A549 (cell line): ENCODE data around the gene PTPRN2. TPM values are rescaled to one million over a fixed set of nuclear protein-coding genes. Genes with fewer than 3 reads are reported as not detected.

Experiments
- ATAC-seq, 2 experiments: fragments of 200-7000 bp in 1 of 2; fragments of >200 bp in 1 of 2; cut with Nextera tagmentation in 1 of 2; cut with Tn5 transposase in 1 of 2; 3 replicates each; pipeline versions ENCODE4 v1.8.0 to v1.9.1; 2018 to 2020; ENCODE audit warnings: mild to moderate bottlenecking in 1 of 2, moderate library complexity in 1 of 2
- CTCF ChIA-PET: fragments of 300-600 bp; sonication (Branson Sonifier 250); formaldehyde crosslinking; extraction: SDS; loops from one replicate; lab custom pipeline; 2021; ENCODE audit warnings: antibody characterized with exemption, inconsistent platforms; lab: Yijun Ruan, JAX
- POLR2A ChIA-PET: fragments of 350-600 bp; formaldehyde crosslinking; extraction: SDS; loops from one replicate; lab custom pipeline; 2021; ENCODE audit warnings: antibody characterized with exemption, inconsistent platforms; lab: Yijun Ruan, JAX
- DNase-seq, 2 experiments: peaks; one replicate each; pipeline versions ENCODE4 v3.0.0 to v3.0.0-alpha.2; 2011 to 2016; ENCODE audit warnings: low read depth in 1 of 2, low spot score in 1 of 2
- FAIRE-seq: peaks from 2 replicates; lab custom pipeline; 2011; peaks lifted over from hg19 to GRCh38; lab: Jason Lieb, UNC
- H3K27ac ChIP-seq, 2 experiments: fragments of >200 bp; sonication (Bioruptor Twin); formaldehyde crosslinking; 3 replicates each; pipeline ENCODE4 v1.5.1; 2016 to 2017
- H3K4me1 ChIP-seq: fragments of >200 bp; sonication (Bioruptor Twin); formaldehyde crosslinking; 3 replicates; pipeline ENCODE4 v1.6.1; 2016
- H3K4me2 ChIP-seq: fragments of >200 bp; sonication (Bioruptor Twin); formaldehyde crosslinking; 3 replicates; pipeline ENCODE4 v1.6.1; 2016
- H3K4me3 ChIP-seq: fragments of >200 bp; sonication (Bioruptor Twin); formaldehyde crosslinking; 3 replicates; pipeline ENCODE4 v1.5.1; 2016
- H3K9me3 ChIP-seq: fragments of >200 bp; sonication (Bioruptor Twin); formaldehyde crosslinking; 3 replicates; pipeline ENCODE4 v1.6.1; 2016
- CBX8 ChIP-seq: fragments of 200-600 bp; sonication (generic); IDR thresholded peaks from 2 replicates; pipeline ENCODE4 v1.6.1; 2016
- CHD4 ChIP-seq: fragments of 200-600 bp; sonication (generic); IDR thresholded peaks from 2 replicates; pipeline ENCODE4 v1.6.1; 2016; ENCODE audit warnings: antibody characterized with exemption, mild to moderate bottlenecking, borderline replicate concordance
- EHMT2 ChIP-seq: fragments of 200-600 bp; sonication (generic); IDR thresholded peaks from 2 replicates; pipeline ENCODE4 v1.6.1; 2016; ENCODE audit warnings: antibody characterized with exemption, low read depth, mild to moderate bottlenecking, moderate library complexity
- EP300 ChIP-seq, 2 experiments: fragments of >200 bp; sonication (Bioruptor Twin); formaldehyde crosslinking; IDR thresholded peaks; 2 replicates in 1 of 2; 3 replicates in 1 of 2; pipeline ENCODE4 v1.6.1; 2016 to 2017
- ESRRA ChIP-seq: fragments of 150-350 bp; IDR thresholded peaks from 2 replicates; pipeline ENCODE4 v1.6.1; 2014; ENCODE audit warnings: mild to moderate bottlenecking, low read length, borderline replicate concordance
- FOSL2 ChIP-seq, 2 experiments: fragments of 450-650 bp in 1 of 2; fragments of >200 bp in 1 of 2; sonication (Bioruptor Twin) in 1 of 2; formaldehyde crosslinking; IDR thresholded peaks; 2 replicates each; pipeline versions ENCODE4 v1.5.0 to v1.6.1; 2016 to 2020; ENCODE audit warnings: mild to moderate bottlenecking in 1 of 2, moderate library complexity in 1 of 2
- HOXA7 ChIP-seq: fragments of 250-450 bp; sonication (Bioruptor Pico); IDR thresholded peaks from 2 replicates; pipeline ENCODE4 v1.5.0; 2020; ENCODE audit warnings: mild to moderate bottlenecking, moderate library complexity
- JUN ChIP-seq, 2 experiments: fragments of >200 bp; sonication (Bioruptor Twin); formaldehyde crosslinking; IDR thresholded peaks; 2 replicates in 1 of 2; 3 replicates in 1 of 2; pipeline ENCODE4 v1.6.1; 2016 to 2017
- MAFK ChIP-seq: fragments of 450-650 bp; IDR thresholded peaks from 2 replicates; pipeline ENCODE4 v1.6.1; 2014; ENCODE audit not compliant: partially characterized antibody
- MAZ ChIP-seq: fragments of 150-350 bp; IDR thresholded peaks from 2 replicates; pipeline ENCODE4 v1.6.1; 2014; ENCODE audit warnings: antibody characterized with exemption, low read depth, low read length, borderline replicate concordance
- PHF8 ChIP-seq: fragments of 200-600 bp; sonication (generic); IDR thresholded peaks from 2 replicates; pipeline ENCODE4 v1.6.1; 2016; ENCODE audit warnings: low read depth, mild to moderate bottlenecking, antibody characterized with exemption, moderate library complexity, borderline replicate concordance
- POLR2AphosphoS2 ChIP-seq: conservative IDR thresholded peaks from 2 replicates; pipeline ENCODE4 v1.6.1; 2012; ENCODE audit warnings: low read length, improper control_type of control experiment, inconsistent platforms
- RARB ChIP-seq: fragments of 250-450 bp; sonication (Bioruptor Pico); IDR thresholded peaks from 2 replicates; pipeline ENCODE4 v1.8.0; 2021; ENCODE audit warnings: mild to moderate bottlenecking, moderate library complexity
- RCOR1 ChIP-seq: fragments of 150-350 bp; IDR thresholded peaks from 2 replicates; pipeline ENCODE4 v1.6.1; 2014; ENCODE audit warnings: antibody characterized with exemption, low read length, low read depth
- RFX5 ChIP-seq: fragments of 450-650 bp; IDR thresholded peaks from 2 replicates; pipeline ENCODE4 v1.7.1; 2014; ENCODE audit warnings: antibody characterized with exemption, mild to moderate bottlenecking, moderate library complexity
- TFCP2L1 ChIP-seq: fragments of 250-450 bp; sonication (Bioruptor Pico); IDR thresholded peaks from 2 replicates; pipeline ENCODE4 v1.5.0; 2021; ENCODE audit warnings: mild to moderate bottlenecking
- ZFP36 ChIP-seq: fragments of 450-650 bp; IDR thresholded peaks from 2 replicates; pipeline ENCODE4 v1.6.1; 2014; ENCODE audit warnings: borderline replicate concordance; ENCODE audit not compliant: partially characterized antibody
- ZNF302 ChIP-seq: fragments of 250-450 bp; sonication (Bioruptor Pico); IDR thresholded peaks from 2 replicates; pipeline ENCODE4 v1.9.0; 2021; ENCODE audit warnings: inconsistent platforms, mild to moderate bottlenecking, moderate library complexity
- ZSCAN20 ChIP-seq: fragments of 250-450 bp; sonication (Bioruptor Pico); IDR thresholded peaks from 2 replicates; pipeline ENCODE4 v1.8.0; 2022; ENCODE audit warnings: mild to moderate bottlenecking, moderate library complexity
- WGBS: methylation state at CpG from one replicate; pipeline ENCODE4 v1.1.6; 2017; ENCODE audit errors: missing lambda C conversion rate; 5-methylcytosine and 5-hydroxymethylcytosine counted together
- polyA plus RNA-seq, 4 experiments: library from polyadenylated mRNA; depleted of rRNA in 3 of 4; stranded (reverse); fragments of >200 nt; fragmentation: RNase III in 1 of 4; extraction: RNeasy Plus Mini Kit Qiagen cat#74134 plus additional on column Dnase treatment in 1 of 4; gene quantifications; 2 replicates in 3 of 4; 3 replicates in 1 of 4; pipeline ENCODE4 v1.2.3, GENCODE V29; 2011 to 2017
- TF ChIP-seq, protein P1 (sequence below): fragments of >200 bp; sonication (Bioruptor Twin); formaldehyde crosslinking; IDR thresholded peaks from 3 replicates; pipeline ENCODE4 v1.5.1; 2016
- TF ChIP-seq, protein P2 (sequence below): IDR thresholded peaks from 2 replicates; pipeline ENCODE4 v1.6.1; 2012
- TF ChIP-seq, protein P3 (sequence below): fragments of 450-650 bp; IDR thresholded peaks from 2 replicates; pipeline ENCODE4 v1.6.1; 2014; ENCODE audit warnings: antibody characterized with exemption
- TF ChIP-seq, protein P4 (sequence below): IDR thresholded peaks from 2 replicates; pipeline ENCODE4 v1.6.1; 2012

The PTPRN2 gene
- polyA plus RNA-seq, 2 of the 4 experiments (the other 2 are of a cell fraction): 0.41 to 1.2 TPM

DNA sequence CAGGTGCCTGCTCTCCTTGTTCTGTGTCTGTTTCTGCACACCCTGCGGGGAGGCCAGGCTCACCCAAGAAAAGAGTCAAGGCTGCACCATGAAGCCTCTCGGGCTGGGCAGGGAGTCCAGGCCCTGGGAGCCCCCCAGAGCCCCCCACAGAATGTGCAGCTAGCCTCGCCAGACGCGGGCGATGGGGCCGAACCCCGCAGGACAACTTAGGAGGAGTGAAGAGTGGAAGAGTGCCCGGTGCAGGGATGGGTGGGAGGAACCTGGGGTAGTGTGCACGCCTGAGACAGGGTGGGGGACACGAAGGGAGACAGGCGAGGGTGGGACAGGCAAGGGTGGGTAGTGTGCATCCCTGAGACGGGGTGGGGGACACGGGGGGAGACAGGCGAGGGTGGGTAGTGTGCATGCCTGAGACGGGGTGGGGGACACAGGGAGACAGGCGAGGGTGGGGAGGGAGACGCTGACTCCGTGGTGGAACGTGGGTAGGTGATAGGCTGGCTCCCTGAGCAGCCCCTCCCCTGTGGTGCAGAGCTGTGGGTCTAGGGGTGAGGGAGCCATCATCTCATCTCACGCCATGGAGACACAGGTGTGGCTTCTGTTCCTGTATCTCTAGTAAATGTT lies 635.5 kb downstream of the PTPRN2 start:
- no peaks in the 10 kb centered on the region for H3K4me1 ChIP-seq
- no peak for ATAC-seq
- 22% methylated on average over 11 of the region's 21 CpGs for WGBS
- H3K4me3 ChIP-seq: no peak overlapping the region
- H3K27ac ChIP-seq: no peak overlapping the region
- CTCF ChIA-PET: no interaction called here
- H3K9me3 ChIP-seq: peaks cover 5% of the 10 kb centered on the region; the same call in 2 of the 3 replicates
- DNase-seq: no peak
- H3K4me2 ChIP-seq: no peak overlapping the region
- POLR2A ChIA-PET: no interaction called here
- no peak for FAIRE-seq
- TF ChIP-seq ESRRA (no peak), EP300 (IDR thresholded peaks at IDR 0.05) (no peak), RCOR1 (no peak), JUN (IDR thresholded peaks at IDR 0.05) (no peak), ZSCAN20 (CRISPR knock-in tag) (no peak), MAFK (no peak), PHF8 (no peak), RFX5 (no peak)
- TF ChIP-seq, protein P1, sequence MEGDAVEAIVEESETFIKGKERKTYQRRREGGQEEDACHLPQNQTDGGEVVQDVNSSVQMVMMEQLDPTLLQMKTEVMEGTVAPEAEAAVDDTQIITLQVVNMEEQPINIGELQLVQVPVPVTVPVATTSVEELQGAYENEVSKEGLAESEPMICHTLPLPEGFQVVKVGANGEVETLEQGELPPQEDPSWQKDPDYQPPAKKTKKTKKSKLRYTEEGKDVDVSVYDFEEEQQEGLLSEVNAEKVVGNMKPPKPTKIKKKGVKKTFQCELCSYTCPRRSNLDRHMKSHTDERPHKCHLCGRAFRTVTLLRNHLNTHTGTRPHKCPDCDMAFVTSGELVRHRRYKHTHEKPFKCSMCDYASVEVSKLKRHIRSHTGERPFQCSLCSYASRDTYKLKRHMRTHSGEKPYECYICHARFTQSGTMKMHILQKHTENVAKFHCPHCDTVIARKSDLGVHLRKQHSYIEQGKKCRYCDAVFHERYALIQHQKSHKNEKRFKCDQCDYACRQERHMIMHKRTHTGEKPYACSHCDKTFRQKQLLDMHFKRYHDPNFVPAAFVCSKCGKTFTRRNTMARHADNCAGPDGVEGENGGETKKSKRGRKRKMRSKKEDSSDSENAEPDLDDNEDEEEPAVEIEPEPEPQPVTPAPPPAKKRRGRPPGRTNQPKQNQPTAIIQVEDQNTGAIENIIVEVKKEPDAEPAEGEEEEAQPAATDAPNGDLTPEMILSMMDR: no peak
- TF ChIP-seq, protein P2, sequence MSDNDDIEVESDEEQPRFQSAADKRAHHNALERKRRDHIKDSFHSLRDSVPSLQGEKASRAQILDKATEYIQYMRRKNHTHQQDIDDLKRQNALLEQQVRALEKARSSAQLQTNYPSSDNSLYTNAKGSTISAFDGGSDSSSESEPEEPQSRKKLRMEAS: no peak

DNA sequence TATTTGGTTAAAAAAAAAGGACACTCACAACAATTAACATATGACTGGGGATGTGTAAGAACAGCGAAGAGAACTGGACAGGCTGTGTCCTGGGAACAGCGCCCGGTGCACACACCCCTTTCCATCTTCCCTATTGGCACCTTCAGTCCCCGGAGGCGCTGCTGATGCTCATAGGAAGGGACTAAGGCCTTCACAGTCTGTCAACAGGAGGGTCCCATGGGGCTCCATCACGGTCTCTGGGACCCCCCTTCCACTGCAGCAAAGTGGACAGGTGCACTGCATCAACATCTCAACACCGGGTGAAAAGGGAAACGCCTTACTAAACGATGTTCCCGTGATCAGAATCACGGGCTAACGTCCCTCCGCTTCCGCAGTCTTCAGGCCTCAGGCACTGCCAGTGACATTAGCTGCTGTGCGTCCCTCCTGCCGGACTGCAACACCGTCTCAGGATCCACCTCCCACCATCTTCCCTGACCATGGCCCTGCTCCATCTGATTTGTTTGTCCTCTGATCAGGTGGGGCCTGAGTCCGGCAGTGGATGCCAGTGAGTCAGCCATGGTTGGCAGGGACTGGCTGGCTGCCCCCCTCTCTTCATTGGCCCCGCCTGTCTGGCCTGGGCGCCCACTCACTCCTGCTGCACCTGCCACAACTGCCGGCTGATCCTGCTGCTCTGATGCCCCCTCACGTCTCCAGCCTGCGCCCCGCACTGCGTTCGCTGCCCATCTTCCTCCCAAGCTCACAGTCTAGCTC lies 636.1 kb downstream of the PTPRN2 start:
- Histone ChIP-seq H3K9me3 (peaks cover 11% of the 10 kb centered on the region; the same call in 2 of the 3 replicates), H3K27ac (no peak overlapping the region), H3K4me3 (no peak overlapping the region), H3K4me2 (no peak overlapping the region), H3K4me1 (no peaks in the 10 kb centered on the region)
- WGBS: 32% methylated on average over 25 of the region's 26 CpGs
- ChIA-PET POLR2A (no interaction called here), CTCF (no interaction called here)
- FAIRE-seq: no peak
- DNase-seq: no peak
- no peak for ATAC-seq
- no peak for TF ChIP-seq FOSL2 (IDR thresholded peaks at IDR 0.05)
- no peak for TF ChIP-seq FOSL2 (CRISPR knock-in tag; IDR thresholded peaks at IDR 0.05)
- no peak for TF ChIP-seq CBX8
- no peak for TF ChIP-seq MAZ
- no peak for TF ChIP-seq CHD4
- no peak for TF ChIP-seq EHMT2
- TF ChIP-seq, protein P3, sequence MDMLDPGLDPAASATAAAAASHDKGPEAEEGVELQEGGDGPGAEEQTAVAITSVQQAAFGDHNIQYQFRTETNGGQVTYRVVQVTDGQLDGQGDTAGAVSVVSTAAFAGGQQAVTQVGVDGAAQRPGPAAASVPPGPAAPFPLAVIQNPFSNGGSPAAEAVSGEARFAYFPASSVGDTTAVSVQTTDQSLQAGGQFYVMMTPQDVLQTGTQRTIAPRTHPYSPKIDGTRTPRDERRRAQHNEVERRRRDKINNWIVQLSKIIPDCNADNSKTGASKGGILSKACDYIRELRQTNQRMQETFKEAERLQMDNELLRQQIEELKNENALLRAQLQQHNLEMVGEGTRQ: no peak
- TF ChIP-seq PHF8: no peak
- no peak for TF ChIP-seq ZNF302 (CRISPR knock-in tag)
- no peak for TF ChIP-seq RFX5
- TF ChIP-seq TFCP2L1: no peak
- no peak for TF ChIP-seq HOXA7 (CRISPR knock-in tag)
- no peak for TF ChIP-seq MAFK
- no peak for TF ChIP-seq POLR2AphosphoS2
- TF ChIP-seq RARB (CRISPR knock-in tag): no peak
- no peak for TF ChIP-seq ZFP36
- TF ChIP-seq, protein P4, sequence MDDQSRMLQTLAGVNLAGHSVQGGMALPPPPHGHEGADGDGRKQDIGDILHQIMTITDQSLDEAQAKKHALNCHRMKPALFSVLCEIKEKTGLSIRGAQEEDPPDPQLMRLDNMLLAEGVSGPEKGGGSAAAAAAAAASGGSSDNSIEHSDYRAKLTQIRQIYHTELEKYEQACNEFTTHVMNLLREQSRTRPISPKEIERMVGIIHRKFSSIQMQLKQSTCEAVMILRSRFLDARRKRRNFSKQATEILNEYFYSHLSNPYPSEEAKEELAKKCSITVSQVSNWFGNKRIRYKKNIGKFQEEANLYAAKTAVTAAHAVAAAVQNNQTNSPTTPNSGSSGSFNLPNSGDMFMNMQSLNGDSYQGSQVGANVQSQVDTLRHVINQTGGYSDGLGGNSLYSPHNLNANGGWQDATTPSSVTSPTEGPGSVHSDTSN: no peak
